GM18517 (cell line): Measurements from ENCODE around the gene PLEKHG1.

Experiments used
- ATAC-seq: cut with Tn5 transposase; IDR thresholded peaks from one replicate; pipeline ENCODE4 v1.9.1; 2021; ENCODE audit warnings: mild to moderate bottlenecking, moderate library complexity; ENCODE audit not compliant: unreplicated experiment

PLEKHG1 gene

GRCh38 chr6:150599199-150600009 lies at the start of gene PLEKHG1:
Gene PLEKHG1, plus strand, starts transcription at chr6:150599885. Its CDS starts 133,797 bp downstream, at chr6:150733682.
- peak; percentile 62 for ATAC-seq

GRCh38 chr6:150550244-150550643 lies 49.4 kb upstream of the PLEKHG1 start:
- ATAC-seq = no peak

DNA sequence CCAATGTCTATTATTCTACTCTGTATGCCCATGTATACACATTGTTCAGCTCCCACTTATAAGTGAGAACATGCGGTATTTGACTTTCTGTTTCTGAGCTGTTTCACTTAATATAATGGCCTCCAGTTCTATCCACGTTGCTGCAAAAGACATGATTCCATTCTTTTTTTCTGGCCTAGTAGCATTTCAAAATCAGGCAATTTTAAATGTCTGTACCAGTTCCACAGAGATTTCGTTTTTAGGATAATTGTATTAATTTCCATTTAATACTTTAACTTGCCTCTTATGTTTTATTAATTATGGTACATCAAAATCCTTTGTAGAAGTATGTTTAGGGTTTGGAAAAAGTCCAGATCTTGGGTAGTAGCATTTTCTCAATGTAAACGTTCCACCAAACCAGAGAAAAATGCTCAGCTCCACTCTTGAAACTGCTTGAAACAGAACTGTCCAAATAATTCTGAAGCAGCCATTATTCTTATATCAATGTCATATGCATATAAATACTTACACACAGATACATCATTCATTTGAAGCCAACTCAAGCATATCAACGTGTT lies 42.6 kb upstream of the PLEKHG1 start:
- no peak for ATAC-seq

DNA sequence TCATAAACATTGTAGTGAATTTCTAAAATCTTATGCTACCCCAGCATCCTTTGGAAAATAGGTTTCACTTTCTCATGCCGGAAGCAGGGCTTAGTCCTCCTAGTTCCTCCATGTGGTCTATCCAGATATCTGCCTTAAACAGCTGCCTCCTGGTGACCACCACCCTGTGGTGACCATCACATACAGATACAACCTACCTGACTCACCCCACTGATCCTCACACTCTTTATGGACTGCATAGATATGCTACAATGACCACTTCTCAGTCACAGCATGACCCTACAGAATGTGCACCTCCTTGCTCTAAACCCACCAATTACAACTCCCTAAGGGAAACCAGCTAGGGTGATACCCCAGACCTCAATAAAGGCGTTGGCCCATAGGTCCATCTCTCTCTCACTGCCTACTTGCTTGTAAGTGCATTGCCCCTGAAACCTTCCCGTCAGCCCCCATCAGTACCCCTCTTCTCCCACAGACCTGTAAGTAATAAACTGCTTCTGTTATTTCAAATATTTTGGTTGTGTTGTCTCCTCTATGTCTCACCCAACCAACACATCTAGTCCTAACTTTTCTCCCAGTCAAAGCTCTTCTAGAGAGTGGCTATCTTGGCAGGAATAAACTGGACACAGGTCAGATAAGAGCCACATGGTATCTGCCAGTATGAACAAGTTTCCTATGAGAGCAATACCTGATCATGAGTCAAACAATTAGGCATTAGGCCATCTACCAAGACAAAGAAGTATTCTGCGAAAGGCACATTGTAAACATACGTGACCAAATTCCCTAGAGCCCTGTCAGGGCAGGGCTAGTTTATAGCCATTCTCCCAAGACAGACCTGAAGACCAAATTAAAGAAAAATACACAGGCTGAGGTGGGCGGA lies 39.4 kb upstream of the PLEKHG1 start:
- no peak for ATAC-seq

GRCh38 chr6:150560884-150561219 lies 38.8 kb upstream of the PLEKHG1 start:
- ATAC-seq = no peak

GRCh38 chr6:150565945-150566344 lies 33.7 kb upstream of the PLEKHG1 start:
- no peak for ATAC-seq

- ATAC-seq = no peak
Measured at GRCh38 chr6:150566486-150566885, 33.2 kb upstream of the PLEKHG1 start.

DNA sequence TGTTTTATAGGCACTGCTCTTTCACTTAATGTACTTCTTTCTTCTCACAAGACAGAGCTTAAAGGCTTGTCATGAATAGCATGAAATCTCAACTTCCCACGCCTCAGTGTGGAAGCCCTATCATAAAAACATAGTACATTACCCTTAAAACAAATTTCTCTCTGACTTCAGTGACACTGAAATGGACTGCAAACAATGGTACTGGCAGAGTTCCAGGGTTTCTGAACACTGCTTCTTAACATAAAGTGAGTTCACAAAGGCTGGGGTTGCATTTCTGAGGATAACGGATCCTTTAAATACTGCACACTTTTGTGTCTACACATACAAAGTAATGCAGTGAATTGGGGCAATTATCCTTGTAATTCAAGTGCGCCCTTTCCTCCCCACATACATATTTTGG lies 32.3 kb upstream of the PLEKHG1 start:
- ATAC-seq = no peak

DNA sequence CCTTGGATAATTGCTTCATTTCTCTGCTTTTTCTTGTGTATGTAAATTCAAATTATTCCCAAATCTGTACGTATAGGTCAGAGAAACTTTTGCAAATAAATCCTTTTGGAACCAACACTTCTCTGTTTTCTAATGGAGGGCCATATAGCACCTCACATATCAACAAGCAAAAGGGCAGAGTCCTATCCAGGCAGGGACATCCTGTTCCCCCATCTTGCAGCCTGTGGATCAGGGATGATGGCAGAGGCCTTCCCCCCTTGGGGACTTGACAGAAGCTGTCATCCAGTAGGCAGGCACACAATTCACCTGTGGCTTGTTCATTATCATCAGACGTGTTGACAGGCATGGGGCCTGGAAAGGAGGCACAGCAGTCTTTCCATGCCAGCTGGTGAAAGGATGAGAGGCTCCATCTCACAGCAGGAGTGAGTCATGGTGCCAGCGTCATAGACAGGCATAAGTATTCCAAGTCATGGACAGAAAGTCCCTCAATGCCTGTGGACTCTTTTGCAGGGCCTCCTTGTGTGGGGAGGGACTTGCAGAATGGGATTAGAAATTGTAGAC lies 31.8 kb upstream of the PLEKHG1 start:
- ATAC-seq = no peak

DNA sequence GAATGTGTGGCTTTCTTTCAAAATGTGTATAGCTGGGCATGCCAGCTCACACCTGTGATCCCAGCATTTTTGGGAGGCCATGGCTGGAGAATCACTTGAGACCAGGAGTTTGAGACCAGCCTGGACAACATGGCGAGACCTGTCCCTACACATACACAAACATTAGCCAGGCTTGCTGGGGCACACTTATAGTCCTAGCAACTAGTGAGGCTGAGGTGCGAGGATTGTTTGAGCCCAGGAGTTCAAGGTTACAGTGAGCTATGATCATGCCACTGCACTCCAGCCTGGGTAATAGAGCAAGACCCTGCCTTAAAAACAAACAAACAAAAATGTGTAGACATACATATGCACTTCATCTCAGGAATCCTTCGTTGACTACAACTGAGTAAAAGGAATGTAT lies 31.1 kb upstream of the PLEKHG1 start:
- no peak for ATAC-seq

- no peak for ATAC-seq
Measured at GRCh38 chr6:150569161-150569560, 30.5 kb upstream of the PLEKHG1 start.

GRCh38 chr6:150573041-150573681 lies 26.5 kb upstream of the PLEKHG1 start:
- no peak for ATAC-seq

- ATAC-seq = no peak
Measured at GRCh38 chr6:150575836-150576235, 23.8 kb upstream of the PLEKHG1 start.

- no peak for ATAC-seq
Measured at GRCh38 chr6:150576651-150577226, 22.9 kb upstream of the PLEKHG1 start.

- no peak for ATAC-seq
Measured at GRCh38 chr6:150579611-150580010, 20.1 kb upstream of the PLEKHG1 start.

DNA sequence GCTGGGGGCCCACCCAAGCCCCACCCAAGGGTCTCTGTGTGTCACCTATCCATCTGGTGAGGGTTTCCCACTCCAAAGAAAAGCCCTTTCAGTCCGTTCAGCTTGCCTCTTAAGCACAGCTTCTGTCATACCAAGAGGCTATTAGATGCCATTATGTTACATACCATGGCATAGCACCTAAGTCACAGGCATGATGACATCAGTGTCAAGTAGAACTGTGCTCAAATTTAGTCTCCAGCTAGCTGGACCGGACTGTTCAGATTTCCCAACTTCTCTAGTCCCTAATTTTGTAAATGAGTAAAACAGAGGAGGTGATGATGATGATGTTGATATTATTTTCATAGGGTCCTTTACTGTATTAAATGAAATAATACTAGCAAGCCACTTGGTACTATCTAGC lies 19.2 kb upstream of the PLEKHG1 start:
- ATAC-seq = no peak

DNA sequence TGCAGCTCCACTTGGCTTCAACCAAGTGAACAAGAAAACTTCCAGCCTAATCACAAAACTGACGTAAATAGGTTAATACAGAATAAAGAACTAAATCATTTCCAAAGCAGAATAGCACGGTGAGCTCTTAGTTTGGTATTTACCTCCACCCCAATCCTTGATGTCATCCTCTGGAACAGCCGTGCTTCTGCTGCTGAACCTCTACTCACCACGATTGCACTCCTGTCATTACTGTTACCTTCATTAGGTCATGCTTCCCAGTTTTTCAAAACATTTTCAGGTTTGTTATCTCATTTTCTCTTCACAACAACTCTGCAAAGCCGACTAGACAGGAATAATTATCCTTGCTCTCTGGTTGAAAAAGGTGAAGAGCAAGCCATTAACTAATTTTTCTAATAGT lies 15.6 kb upstream of the PLEKHG1 start:
- ATAC-seq = no peak

DNA sequence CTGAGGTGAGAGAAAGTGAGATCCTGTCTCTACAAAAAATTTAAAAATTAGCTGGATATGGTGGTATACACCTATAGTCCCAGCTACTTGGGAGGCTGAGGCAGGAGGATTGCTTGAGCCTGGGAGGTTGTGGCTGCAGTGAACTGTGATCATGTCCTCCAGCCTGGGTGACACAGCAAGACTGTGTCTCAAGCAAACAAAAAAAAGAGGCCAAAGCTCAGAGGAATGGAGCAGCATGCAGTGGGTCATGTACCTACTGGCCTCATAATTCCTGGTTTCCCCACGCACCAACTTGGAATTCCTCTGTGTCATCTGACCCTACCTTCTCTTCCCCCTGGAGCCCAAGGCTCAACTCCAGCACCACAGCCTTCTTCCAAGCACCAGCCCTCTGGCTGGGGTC lies 15.1 kb upstream of the PLEKHG1 start:
- ATAC-seq = no peak

DNA sequence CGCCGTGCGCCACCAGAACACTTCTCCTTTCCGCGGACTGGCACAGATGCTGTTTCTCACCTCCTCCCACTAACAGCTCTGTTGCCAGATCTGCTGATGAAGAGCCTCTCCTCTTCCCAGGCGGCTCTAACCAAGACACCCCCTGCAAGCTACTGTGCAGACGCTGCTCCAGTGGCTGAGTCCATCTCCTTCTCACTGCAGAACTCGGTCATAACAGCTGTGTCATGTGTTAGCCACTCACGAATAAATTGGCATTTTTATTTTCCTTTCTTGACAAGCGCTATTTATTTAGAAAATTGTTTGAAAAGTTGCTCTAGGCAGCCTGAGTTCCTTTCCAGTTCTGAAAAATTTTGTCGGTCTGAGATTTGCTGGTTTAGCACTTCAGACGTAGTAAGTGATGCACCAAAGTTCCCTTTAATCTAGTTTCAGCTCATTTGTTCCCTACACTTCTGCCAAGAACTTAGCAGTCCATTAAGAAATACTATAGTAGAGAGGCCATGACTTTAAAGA lies 12.8 kb upstream of the PLEKHG1 start:
- no peak for ATAC-seq

GRCh38 chr6:150587637-150588036 lies 12.0 kb upstream of the PLEKHG1 start:
- ATAC-seq = no peak
